HL-60 (cell line): ENCODE measurements around the gene TOMM20.

ENCODE experiments used
- CTCF ChIP-seq: IDR thresholded peaks from one replicate; pipeline ENCODE4 v1.5.1; 2011; ENCODE audit warnings: low read length, control low read depth, inconsistent platforms; ENCODE audit not compliant: insufficient read depth
- POLR2AphosphoS5 ChIP-seq: IDR thresholded peaks from 2 replicates; pipeline ENCODE4 v1.6.1; 2012; ENCODE audit warnings: low read depth
- REST ChIP-seq: IDR thresholded peaks from 2 replicates; pipeline ENCODE4 v1.6.1; 2012; ENCODE audit warnings: low read depth; ENCODE audit not compliant: insufficient replicate concordance

GRCh38 chr1:235077163-235077540, 51.5 kb downstream of the TOMM20 start:
- TF ChIP-seq CTCF (no peak), POLR2AphosphoS5 (no peak), REST (no peak)
